Vagina (tissue), 2 donors: ENCODE data around the gene RFFL.

ENCODE experiments used
- POLR2A ChIP-seq, 2 donors: fragments of 450-650 bp; IDR thresholded peaks; one replicate each; pipeline ENCODE4 v1.6.1; 2017; ENCODE audit warnings: antibody characterized with exemption in 2 of 2, mild to moderate bottlenecking in 2 of 2, moderate library complexity in 2 of 2
- TF ChIP-seq, protein P1 (sequence below), 3 experiments: fragments of 450-650 bp in 2 of 3; fragments of 200-600 bp in 1 of 3; sonication (generic) in 1 of 3; IDR thresholded peaks; one replicate each; pipeline ENCODE4 v1.5.1; 2017 to 2019; ENCODE audit warnings: antibody characterized with exemption in 3 of 3, mild to moderate bottlenecking in 2 of 3, moderate library complexity in 2 of 3

DNA sequence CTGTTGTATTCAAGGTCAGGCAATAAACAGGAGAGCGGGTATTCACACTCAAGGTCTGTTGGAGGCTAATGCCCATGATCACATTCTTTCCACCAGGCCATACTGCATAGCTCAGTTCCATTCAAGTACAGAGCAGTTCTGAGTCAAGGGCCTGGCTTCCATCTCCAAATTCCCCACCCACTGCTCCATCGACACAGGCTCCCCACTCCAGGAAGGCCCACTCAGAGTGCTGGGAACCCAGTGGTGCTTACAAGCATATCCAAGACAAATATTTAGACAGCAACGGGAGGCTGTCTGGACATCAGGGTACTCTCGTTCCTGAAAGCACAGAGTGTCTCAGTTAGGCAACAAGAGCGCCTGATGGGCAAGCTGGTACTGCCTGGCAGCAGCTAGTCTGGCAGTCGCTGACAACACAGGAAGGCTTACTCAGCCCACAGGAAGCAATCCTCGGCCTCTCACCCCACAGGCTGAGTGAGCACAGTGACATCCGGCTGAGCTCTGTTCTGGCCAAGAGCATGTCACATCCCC lies 40.9 kb downstream of the RFFL start:
- TF ChIP-seq POLR2A (IDR thresholded peaks at IDR 0.05), result no peak
- TF ChIP-seq, protein P1, sequence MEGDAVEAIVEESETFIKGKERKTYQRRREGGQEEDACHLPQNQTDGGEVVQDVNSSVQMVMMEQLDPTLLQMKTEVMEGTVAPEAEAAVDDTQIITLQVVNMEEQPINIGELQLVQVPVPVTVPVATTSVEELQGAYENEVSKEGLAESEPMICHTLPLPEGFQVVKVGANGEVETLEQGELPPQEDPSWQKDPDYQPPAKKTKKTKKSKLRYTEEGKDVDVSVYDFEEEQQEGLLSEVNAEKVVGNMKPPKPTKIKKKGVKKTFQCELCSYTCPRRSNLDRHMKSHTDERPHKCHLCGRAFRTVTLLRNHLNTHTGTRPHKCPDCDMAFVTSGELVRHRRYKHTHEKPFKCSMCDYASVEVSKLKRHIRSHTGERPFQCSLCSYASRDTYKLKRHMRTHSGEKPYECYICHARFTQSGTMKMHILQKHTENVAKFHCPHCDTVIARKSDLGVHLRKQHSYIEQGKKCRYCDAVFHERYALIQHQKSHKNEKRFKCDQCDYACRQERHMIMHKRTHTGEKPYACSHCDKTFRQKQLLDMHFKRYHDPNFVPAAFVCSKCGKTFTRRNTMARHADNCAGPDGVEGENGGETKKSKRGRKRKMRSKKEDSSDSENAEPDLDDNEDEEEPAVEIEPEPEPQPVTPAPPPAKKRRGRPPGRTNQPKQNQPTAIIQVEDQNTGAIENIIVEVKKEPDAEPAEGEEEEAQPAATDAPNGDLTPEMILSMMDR (IDR thresholded peaks at IDR 0.05), result no peak
